GM12891 (cell line): Measurements from ENCODE around the gene NOL9.

Experiments used
- POLR2A ChIP-seq: IDR thresholded peaks from 2 replicates; pipeline ENCODE4 v1.6.1; 2011; ENCODE audit warnings: low read depth, low read length, control low read depth
- POLR2AphosphoS5 ChIP-seq: IDR thresholded peaks from 2 replicates; pipeline ENCODE4 v1.6.1; 2011; ENCODE audit warnings: low read depth, low read length, control low read depth

DNA sequence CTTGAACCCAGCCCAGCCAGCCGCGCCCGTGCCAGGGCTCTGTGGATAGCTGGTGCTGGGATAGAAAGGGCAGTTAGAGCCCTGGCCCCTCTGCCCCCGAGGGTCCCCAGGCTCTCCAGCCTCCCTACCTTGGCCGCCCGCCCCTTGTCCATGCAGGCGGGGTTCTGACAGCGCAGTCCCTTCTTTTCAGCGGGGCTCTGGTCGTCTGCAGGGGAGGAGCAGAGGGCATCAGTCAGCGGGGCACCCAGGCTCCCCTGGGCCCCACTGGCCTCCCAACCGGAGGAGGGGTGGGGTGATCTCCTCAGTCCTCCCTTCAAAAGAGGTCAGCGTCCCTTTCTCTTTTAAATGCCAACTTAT, 58.0 kb downstream of the NOL9 start:
- no peak for TF ChIP-seq POLR2A
- TF ChIP-seq POLR2AphosphoS5 = no peak
